GM19025 (cell line): ENCODE data around the gene PRKG1.

Experiments
- ATAC-seq: cut with Tn5 transposase; IDR thresholded peaks from one replicate; pipeline ENCODE4 v1.9.1; 2021; ENCODE audit warnings: mild to moderate bottlenecking, low read depth, moderate library complexity; ENCODE audit not compliant: unreplicated experiment

Gene PRKG1

DNA sequence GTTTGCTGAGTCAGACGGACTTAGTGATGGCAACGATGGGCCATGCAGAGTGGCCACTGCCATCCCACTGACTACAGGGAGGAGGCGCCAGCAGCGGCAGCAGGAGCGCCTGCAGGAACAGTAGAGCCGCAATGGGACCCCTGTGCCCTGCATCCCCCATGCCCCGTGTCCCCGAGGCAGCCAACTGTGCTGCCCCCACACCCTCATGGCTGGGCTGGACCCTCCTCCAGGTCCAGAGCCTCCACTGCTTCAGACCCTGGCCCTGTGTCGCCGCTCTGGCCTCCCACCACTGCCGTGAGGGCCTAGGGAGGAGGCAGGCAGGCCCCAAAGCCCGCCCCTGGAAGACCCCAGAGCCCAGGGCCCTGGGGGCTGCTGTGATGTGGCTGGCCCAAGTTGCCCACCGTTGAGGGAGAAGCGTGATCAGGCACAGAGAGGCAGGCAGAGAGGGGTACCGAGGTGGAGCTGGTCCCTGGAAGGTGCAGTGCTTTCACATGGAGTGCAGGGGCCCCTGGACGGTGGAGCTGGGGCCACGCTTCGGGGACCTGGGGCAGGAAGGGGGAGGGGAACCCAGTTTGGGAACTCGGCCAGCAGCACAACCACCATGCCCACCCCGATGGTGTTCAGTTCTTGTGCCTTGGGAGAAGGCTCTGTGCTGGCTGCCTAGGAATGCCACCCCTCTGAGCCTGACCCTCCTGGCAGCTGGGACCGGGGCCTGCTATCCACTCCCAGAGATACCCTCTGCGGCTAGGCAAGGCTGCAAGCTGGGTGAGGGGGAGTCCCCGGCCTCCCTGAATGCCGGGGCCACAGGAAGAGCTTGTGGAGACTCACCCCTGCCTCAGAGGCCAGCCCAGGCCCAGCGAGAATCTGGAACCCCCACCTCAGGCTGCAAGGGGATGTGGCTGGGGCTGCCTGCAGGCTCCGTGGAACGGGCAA, 1272.4 kb downstream of the PRKG1 start:
- no peak for ATAC-seq

DNA sequence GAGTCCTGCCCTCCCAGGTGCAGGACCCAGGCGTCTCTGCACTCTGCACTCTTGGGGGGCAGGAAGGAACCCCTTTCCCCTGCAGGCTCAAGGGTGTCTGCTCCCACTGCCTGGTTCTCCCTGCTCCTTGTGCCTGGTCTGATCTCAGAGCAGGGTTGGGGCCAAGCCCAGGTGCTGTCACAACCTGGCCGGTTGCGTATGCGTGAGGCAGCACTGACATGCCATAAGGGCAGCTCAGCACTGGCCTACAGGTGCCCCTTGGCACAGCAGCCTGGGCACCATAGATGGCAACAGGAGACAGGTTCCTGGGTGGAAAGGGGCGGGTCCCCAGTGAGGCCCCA, 1273.0 kb downstream of the PRKG1 start:
- ATAC-seq: no peak
